IMR-90 (cell line): ENCODE measurements around the gene ERICH6.
"Not testable (repeated sequence)": the region's sequence is repeated elsewhere in the genome, so short reads cannot be mapped to it uniquely, and the experiment has no call there.

ENCODE experiments used
- BHLHE40 ChIP-seq: fragments of 150-350 bp; IDR thresholded peaks from 2 replicates; pipeline ENCODE4 v1.6.1; 2016; ENCODE audit warnings: mild to moderate bottlenecking, low read depth, low read length
- CEBPB ChIP-seq: IDR thresholded peaks from 2 replicates; pipeline ENCODE4 v1.6.1; 2012; ENCODE audit warnings: low read depth, low read length, improper control_type of control experiment
- CTCF ChIP-seq: conservative IDR thresholded peaks from 2 replicates; pipeline ENCODE4 v1.5.1; 2012; ENCODE audit warnings: mild to moderate bottlenecking, low read depth, low read length, improper control_type of control experiment
- MAFK ChIP-seq: IDR thresholded peaks from 2 replicates; pipeline ENCODE4 v1.6.1; 2012; ENCODE audit warnings: low read depth, low read length, improper control_type of control experiment
- MAZ ChIP-seq: IDR thresholded peaks from 2 replicates; pipeline ENCODE4 v1.6.1; 2012; ENCODE audit warnings: low read depth, mild to moderate bottlenecking, low read length, improper control_type of control experiment, moderate library complexity, borderline replicate concordance
- MXI1 ChIP-seq: IDR thresholded peaks from 2 replicates; pipeline ENCODE4 v1.6.1; 2012; ENCODE audit warnings: low read depth, mild to moderate bottlenecking, low read length, moderate library complexity, borderline replicate concordance
- NFE2L2 ChIP-seq: fragments of 150-350 bp; IDR thresholded peaks from 2 replicates; pipeline ENCODE4 v1.6.1; 2016; ENCODE audit warnings: low read depth, mild to moderate bottlenecking, low read length
- POLR2A ChIP-seq: IDR thresholded peaks from 2 replicates; pipeline ENCODE4 v1.6.1; 2012; ENCODE audit warnings: mild to moderate bottlenecking, low read depth, low read length
- RAD21 ChIP-seq: IDR thresholded peaks from 2 replicates; pipeline ENCODE4 v1.6.1; 2012; ENCODE audit warnings: low read length, improper control_type of control experiment
- RCOR1 ChIP-seq: IDR thresholded peaks from 2 replicates; pipeline ENCODE4 v1.6.1; 2012; ENCODE audit warnings: mild to moderate bottlenecking, low read length, improper control_type of control experiment; ENCODE audit not compliant: insufficient replicate concordance
- RFX5 ChIP-seq: IDR thresholded peaks from 2 replicates; pipeline ENCODE4 v1.8.0; 2012; ENCODE audit warnings: low read depth, mild to moderate bottlenecking, low read length, moderate library complexity
- SMC3 ChIP-seq: fragments of 150-350 bp; IDR thresholded peaks from 2 replicates; pipeline ENCODE4 v1.6.1; 2016; ENCODE audit warnings: low read depth, mild to moderate bottlenecking, antibody characterized with exemption, low read length, moderate library complexity
- TF ChIP-seq, protein P1 (sequence below): fragments of 150-350 bp; IDR thresholded peaks from 2 replicates; pipeline ENCODE4 v1.6.1; 2017; ENCODE audit warnings: mild to moderate bottlenecking, antibody characterized with exemption, low read length, low read depth
- TF ChIP-seq, protein P2 (sequence below): fragments of 150-350 bp; IDR thresholded peaks from 2 replicates; pipeline ENCODE4 v1.6.1; 2016; ENCODE audit warnings: low read depth, mild to moderate bottlenecking, low read length, moderate library complexity, borderline replicate concordance

GRCh38 chr3:150622955-150623354 lies 80.8 kb downstream of the ERICH6 start:
- not testable (repeated sequence) for TF ChIP-seq MAZ, CTCF, POLR2A, MXI1, BHLHE40, MAFK, NFE2L2, SMC3, RCOR1, RFX5, CEBPB, RAD21
- TF ChIP-seq, protein P1, sequence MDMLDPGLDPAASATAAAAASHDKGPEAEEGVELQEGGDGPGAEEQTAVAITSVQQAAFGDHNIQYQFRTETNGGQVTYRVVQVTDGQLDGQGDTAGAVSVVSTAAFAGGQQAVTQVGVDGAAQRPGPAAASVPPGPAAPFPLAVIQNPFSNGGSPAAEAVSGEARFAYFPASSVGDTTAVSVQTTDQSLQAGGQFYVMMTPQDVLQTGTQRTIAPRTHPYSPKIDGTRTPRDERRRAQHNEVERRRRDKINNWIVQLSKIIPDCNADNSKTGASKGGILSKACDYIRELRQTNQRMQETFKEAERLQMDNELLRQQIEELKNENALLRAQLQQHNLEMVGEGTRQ, result not testable (repeated sequence)
- TF ChIP-seq, protein P2, sequence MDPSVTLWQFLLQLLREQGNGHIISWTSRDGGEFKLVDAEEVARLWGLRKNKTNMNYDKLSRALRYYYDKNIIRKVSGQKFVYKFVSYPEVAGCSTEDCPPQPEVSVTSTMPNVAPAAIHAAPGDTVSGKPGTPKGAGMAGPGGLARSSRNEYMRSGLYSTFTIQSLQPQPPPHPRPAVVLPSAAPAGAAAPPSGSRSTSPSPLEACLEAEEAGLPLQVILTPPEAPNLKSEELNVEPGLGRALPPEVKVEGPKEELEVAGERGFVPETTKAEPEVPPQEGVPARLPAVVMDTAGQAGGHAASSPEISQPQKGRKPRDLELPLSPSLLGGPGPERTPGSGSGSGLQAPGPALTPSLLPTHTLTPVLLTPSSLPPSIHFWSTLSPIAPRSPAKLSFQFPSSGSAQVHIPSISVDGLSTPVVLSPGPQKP, result not testable (repeated sequence)
